Measurements from ENCODE around the gene PSME3IP1.

The PSME3IP1 gene

DNA sequence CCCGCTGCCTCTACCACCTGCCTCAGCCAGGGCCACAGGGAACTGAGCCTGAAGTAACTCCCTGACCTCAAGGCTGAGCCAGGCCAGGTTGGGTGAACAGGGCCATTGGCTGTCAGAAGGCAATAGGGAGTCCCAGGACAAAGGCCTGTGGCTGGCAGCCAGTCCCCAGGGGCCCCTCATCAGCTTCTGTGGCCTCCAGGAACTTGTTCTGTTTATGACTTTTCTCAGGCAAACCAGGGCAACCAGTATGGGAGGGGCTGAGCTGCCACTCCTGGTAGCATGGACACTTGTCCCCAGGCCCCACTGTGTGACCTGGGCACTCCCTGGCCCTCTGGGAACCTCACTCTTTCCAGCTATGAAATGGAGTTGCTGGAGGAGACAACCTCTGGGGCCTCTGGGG, 53.4 kb downstream of the PSME3IP1 start:
- H3K4me3 ChIP-seq (ENCODE audit: low read depth, low read length) = no peak overlapping the region
- no peak for TF ChIP-seq CTCF (IDR thresholded peaks at IDR 0.05; ENCODE audit: control insufficient read depth, extremely low read depth, insufficient read depth)
- DNase-seq (ENCODE audit: low read depth) = no peak

DNA sequence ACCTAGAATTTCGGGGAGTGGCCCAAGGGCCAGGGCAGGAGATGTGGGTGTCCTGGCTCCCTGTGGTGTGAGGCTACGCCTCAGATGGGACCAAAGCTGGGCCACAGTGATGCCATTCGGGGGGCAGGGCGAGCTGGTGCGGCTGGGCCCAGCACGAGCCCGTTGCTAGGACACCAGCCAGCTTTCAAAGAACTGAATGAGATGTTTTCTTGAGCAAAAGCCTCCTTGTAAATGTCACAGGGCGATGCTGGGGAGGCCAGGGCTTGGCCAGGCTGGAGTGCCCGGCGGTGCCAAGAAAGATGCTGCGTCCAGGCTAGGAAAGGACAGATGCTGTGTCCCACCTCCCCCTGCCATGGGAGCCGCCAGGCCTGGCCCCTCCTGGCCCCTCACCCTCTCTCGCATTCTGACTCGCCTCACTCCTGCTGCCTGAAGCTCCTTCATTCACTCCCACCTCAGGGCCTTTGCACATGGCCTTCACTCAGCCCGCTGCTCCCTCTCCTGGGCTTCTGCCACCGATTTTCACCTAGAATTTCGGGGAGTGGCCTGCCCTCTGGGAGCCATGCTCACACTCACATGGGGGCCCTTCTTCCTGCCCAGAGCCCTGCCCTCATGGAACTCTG, 54.4 kb downstream of the PSME3IP1 start:
- TF ChIP-seq CTCF (IDR thresholded peaks at IDR 0.05; ENCODE audit: control insufficient read depth, extremely low read depth, insufficient read depth) = no peak
- no peak overlapping the region for H3K4me3 ChIP-seq (ENCODE audit: low read depth, low read length)
- no peak for DNase-seq (ENCODE audit: low read depth)

- H3K4me3 ChIP-seq (ENCODE audit: low read depth, low read length) = no peak overlapping the region
- no peak for TF ChIP-seq CTCF (IDR thresholded peaks at IDR 0.05; ENCODE audit: control insufficient read depth, extremely low read depth, insufficient read depth)
- DNase-seq (ENCODE audit: low read depth) = no peak
These were observed 54.9 kb downstream of the PSME3IP1 start for GRCh38 chr16:57130950-57131321.

DNA sequence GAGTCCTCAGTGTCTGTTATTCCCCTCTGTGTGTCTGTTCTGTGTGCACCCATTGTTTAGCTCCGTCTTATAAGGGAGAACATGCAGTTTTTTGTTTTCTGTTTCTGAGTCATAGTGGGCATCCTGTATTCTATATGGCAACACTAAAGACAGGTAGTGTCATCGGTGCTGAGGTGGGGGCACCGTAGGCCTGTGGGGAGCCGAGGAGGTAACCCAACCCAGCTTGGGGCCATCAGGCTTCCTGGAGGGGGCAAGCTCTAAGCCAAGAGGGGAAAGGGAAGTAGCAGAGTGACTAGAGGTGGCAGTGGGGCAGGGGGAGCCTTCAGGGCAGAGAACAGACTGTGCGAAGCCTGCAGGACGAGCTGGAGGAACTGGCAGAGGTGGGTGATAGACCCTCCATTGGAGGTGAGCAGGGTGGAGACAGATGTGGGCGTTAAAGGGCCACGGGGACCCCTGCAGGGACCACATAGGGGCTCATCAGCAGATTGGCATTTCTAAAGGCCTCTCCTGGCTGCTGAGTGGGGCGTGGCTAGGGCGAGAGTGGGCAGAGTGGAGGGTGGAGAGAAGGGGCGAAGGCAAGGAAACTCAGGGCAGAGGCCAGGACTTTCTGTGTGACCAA, 57.0 kb downstream of the PSME3IP1 start:
- H3K4me3 ChIP-seq (ENCODE audit: low read depth, low read length) = no peak overlapping the region
- DNase-seq (ENCODE audit: low read depth) = no peak
- TF ChIP-seq CTCF (IDR thresholded peaks at IDR 0.05; ENCODE audit: control insufficient read depth, extremely low read depth, insufficient read depth) = no peak

GRCh38 chr16:57127836-57128235, 58.0 kb downstream of the PSME3IP1 start:
- H3K4me3 ChIP-seq (ENCODE audit: low read depth, low read length) = no peak overlapping the region
- no peak for DNase-seq (ENCODE audit: low read depth)
- no peak for TF ChIP-seq CTCF (IDR thresholded peaks at IDR 0.05; ENCODE audit: control insufficient read depth, extremely low read depth, insufficient read depth)

DNA sequence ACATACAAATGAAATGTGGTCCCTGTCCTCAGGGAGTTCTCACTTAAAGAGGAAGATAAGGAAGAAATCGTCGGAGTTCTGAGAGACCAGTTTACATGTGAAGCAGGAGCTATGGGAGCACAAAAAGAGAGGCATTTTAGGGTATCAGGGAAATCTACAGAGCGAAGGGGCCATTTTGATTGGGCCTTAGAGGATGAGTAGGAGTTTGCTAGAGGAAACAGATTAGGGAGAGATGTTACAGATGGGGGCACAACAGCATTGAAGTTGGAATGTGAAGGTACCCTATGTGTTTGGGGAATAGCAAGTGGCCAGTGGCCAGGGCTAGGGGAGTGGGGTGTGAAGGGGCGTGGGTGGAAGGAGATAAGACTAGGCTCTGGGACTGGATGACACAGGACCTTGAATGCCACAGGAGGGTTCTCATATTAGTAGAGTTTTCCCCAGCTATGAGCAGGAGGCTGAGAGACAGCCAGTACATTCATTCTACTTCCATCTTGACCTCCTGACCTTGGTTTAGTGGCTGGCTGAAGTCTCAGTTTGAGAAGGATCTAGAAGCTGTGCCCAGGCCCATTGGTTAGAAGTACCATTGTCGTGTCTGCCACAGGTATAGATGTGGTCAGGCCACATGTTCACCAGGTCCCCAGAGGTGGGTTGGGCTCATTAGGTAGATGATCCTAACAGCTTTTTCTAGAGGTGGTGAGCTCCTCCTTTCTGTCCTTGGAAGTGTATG, 58.6 kb downstream of the PSME3IP1 start:
- DNase-seq (ENCODE audit: low read depth) = no peak
- TF ChIP-seq CTCF (IDR thresholded peaks at IDR 0.05; ENCODE audit: control insufficient read depth, extremely low read depth, insufficient read depth) = no peak
- no peak overlapping the region for H3K4me3 ChIP-seq (ENCODE audit: low read depth, low read length)
